Bronchial epithelial cell (primary cell): ENCODE data around the gene OPTC. TPM values are rescaled to one million over a fixed set of nuclear protein-coding genes. Genes with fewer than 3 reads are reported as not detected.
A peak's percentile ranks its signal among the peaks of the same experiment; 100 is the strongest.

Experiments
- DNase-seq: peaks from one replicate; pipeline ENCODE4 v3.0.0-alpha.2; 2010; ENCODE audit warnings: low read depth
- FAIRE-seq: peaks from 2 replicates; lab custom pipeline; 2011; peaks lifted over from hg19 to GRCh38; lab: Jason Lieb, UNC
- H3K27me3 ChIP-seq: 2 replicates; pipeline ENCODE4 v1.5.1; 2011; ENCODE audit warnings: low read length; ENCODE audit not compliant: control insufficient read depth, insufficient read depth
- H3K36me3 ChIP-seq: 2 replicates; pipeline ENCODE4 v1.5.1; 2011; ENCODE audit warnings: low read length; ENCODE audit not compliant: control insufficient read depth, insufficient read depth
- H3K4me3 ChIP-seq: 2 replicates; pipeline ENCODE4 v1.5.1; 2011; ENCODE audit warnings: mild to moderate bottlenecking, low read depth, low read length, control low read depth
- CTCF ChIP-seq: IDR thresholded peaks from 2 replicates; pipeline ENCODE4 v1.5.1; 2011; ENCODE audit warnings: mild to moderate bottlenecking, moderate library complexity, low read length, control low read depth, inconsistent platforms; ENCODE audit not compliant: insufficient read depth, severe bottlenecking
- total RNA-seq: library from RNA; depleted of rRNA; stranded (reverse); fragments of >200 nt; gene quantifications from 2 replicates; pipeline ENCODE4 v1.2.1, GENCODE V29; 2014

OPTC gene
- total RNA-seq, 1 donor from 2014 or later: not detected

GRCh38 chr1:203555076-203555475 is 61.1 kb downstream of the OPTC start:
- Histone ChIP-seq H3K27me3 (no peaks in the 10 kb centered on the region), H3K36me3 (no peaks in the 10 kb centered on the region), H3K4me3 (no peak overlapping the region)
- FAIRE-seq (peak; percentile 40), DNase-seq (no peak)
- no peak for TF ChIP-seq CTCF

GRCh38 chr1:203555511-203556046 is 61.6 kb downstream of the OPTC start:
- no peak for TF ChIP-seq CTCF
- H3K36me3 ChIP-seq: no peaks in the 10 kb centered on the region
- FAIRE-seq (no peak), DNase-seq (no peak)
- no peak overlapping the region for H3K4me3 ChIP-seq
- no peaks in the 10 kb centered on the region for H3K27me3 ChIP-seq

GRCh38 chr1:203556047-203556851 is 62.3 kb downstream of the OPTC start:
- Histone ChIP-seq H3K4me3 (no peak overlapping the region), H3K27me3 (no peaks in the 10 kb centered on the region), H3K36me3 (no peaks in the 10 kb centered on the region)
- no peak for FAIRE-seq
- no peak for DNase-seq
- no peak for TF ChIP-seq CTCF

GRCh38 chr1:203557390-203557789 is 63.4 kb downstream of the OPTC start:
- FAIRE-seq: no peak

GRCh38 chr1:203558064-203558760 is 64.3 kb downstream of the OPTC start:
- H3K27me3 ChIP-seq: peaks cover 3% of the 10 kb centered on the region
- TF ChIP-seq CTCF: no peak
- FAIRE-seq (peak; percentile 94), DNase-seq (peak; percentile 99)
- H3K36me3 ChIP-seq: no peaks in the 10 kb centered on the region
- H3K4me3 ChIP-seq: no peak overlapping the region

More at GRCh38 chr1:203557390-203557789, 63.4 kb downstream of the OPTC start:
- peak; percentile 35 for DNase-seq
- no peaks in the 10 kb centered on the region for H3K36me3 ChIP-seq
- H3K4me3 ChIP-seq: no peak overlapping the region
- H3K27me3 ChIP-seq: peaks cover 3% of the 10 kb centered on the region
- TF ChIP-seq CTCF: no peak

Other genes with a start within 250 kb of the OPTC start
- gene BTG2, start 188.6 kb upstream of the OPTC start, total RNA-seq: 12.9 and 25.9 TPM in 2 replicates
- 0.26 TPM in 1 of 2 replicates, not detected in the other for gene FMOD, start 143.0 kb upstream of the OPTC start, total RNA-seq
- not detected in 2 replicates for gene PRELP, start 18.3 kb upstream of the OPTC start, total RNA-seq
- gene ATP2B4, start 132.7 kb downstream of the OPTC start, total RNA-seq: 27.4 and 71.7 TPM in 2 replicates